HG03159 (cell line): ENCODE data around the gene KLRD1.
"Not testable (repeated sequence)": the region's sequence is repeated elsewhere in the genome, so short reads cannot be mapped to it uniquely, and the experiment has no call there.

Experiments used
- ATAC-seq: cut with Tn5 transposase; IDR thresholded peaks from one replicate; pipeline ENCODE4 v1.9.1; 2021; ENCODE audit warnings: mild to moderate bottlenecking, moderate library complexity; ENCODE audit not compliant: unreplicated experiment

Gene KLRD1

DNA sequence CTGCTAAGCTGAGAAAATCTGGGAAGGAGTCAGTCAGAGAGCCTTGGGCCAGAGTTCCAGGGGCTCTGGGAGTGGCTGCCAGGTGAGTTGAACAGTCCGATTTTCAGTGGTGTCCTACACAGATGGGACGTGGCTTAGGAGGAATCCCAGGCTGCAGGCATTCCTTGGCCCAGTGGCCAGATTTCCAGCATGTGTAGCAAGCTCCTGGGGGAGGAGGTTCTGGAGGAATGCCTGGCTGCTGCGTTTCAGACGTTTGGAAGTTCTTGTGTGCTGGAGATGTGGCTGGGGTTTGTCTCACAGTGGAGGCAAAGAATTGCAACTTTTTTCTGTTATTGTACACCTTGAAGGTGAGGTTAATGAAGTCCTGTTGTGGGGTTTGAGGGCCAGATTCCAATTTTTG, 28.5 kb downstream of the KLRD1 start:
- ATAC-seq, result not testable (repeated sequence)

- not testable (repeated sequence) for ATAC-seq
These were observed 30.8 kb downstream of the KLRD1 start for GRCh38 chr12:10338470-10338869.

DNA sequence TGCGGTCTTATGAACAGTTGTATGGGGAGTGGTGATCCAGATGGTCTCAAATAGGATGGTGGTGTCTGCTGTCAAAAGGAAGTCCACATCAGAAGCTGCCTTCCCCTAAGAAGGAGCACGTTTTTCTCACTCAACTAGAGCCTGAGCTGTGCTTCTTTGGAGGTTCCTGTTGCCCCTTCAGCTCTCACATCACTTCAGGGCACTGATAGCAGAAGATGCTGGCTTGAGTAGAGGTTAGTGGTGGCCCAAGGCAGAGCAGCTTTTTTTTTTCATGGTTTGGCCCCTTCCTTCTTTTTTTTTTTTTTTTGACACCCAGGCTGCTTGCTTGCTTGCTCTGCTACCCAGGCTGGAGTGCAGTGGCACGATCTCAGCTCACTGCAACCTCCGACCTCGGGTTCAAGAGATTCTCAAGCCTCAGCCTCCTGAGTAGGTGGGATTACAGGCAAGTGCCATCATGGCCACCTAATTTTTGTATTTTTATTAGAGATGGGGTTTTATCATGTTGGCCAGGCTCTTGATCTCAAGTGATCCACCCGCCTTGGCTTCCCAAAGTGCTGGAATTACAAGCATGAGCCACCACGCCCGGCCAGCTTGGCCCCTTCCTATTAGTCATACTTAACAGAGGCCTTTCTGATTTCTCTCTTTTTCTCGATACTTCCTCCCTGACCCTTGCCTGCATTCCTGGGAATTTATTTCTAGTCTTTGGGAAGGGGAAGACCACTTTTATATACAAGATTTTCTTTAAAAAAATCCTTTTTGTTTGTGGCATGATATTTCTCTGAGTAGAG, 31.6 kb downstream of the KLRD1 start:
- no peak for ATAC-seq

DNA sequence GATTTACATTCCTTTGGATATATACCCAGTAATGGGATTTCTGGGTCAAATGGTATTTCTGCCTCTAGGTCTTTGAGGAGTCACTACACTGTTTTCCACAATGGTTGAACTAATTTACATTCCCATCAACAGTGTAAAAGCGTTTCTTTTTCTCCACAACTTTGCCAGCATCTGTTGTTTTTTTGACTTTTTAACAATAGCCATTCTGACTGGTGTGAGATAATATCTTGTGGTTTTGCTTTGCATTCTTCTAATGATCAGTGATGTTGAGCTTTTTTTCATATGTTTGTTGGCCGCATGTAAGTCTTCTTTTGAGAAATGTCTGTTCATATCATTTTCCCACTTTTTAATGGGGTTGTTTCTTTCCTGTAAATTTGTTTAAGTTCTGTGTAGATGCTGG, 33.3 kb downstream of the KLRD1 start:
- not testable (repeated sequence) for ATAC-seq

GRCh38 chr12:10341892-10342509, 34.3 kb downstream of the KLRD1 start:
- ATAC-seq, result no peak

- ATAC-seq, result not testable (repeated sequence)
These were observed 43.8 kb downstream of the KLRD1 start for GRCh38 chr12:10351457-10351856.

DNA sequence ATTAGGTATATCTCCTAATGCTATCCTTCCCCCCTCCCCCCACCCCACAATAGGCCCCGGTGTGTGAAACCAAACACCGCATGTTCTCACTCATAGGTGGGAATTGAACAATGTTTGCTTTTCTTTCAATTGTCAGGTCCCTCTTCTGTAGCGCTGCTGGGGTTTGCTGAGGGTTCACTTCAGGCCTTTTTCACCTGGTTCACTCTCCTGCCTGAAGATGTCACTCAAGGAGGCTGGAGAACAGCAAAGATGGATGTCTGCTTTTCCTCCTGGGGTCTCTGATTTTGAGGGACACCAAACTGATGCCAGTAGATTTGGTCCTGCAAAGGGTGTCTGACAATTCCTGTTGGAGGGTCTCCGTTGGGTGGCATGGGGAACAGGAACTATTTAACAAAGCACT, 46.4 kb downstream of the KLRD1 start:
- no peak for ATAC-seq

DNA sequence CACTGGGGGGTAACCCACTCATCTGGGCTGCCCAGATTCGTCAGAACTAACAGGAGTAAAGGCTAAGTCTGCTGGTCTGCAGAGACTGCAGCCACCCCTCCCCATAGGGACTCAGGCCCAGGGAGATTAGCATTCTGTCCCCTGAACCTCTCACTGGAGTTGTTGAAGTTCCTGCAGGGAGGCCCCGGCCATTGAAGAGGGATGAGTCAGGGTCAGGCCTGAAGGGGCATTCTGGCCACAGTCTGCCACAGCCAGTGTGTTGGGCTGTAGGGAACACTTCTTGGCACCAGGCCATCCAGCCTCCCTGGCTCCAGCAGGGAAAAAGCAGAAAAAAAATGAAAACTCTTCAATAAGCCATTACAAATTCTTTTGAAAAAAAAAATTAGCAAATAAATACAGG, 46.8 kb downstream of the KLRD1 start:
- ATAC-seq, result no peak

- ATAC-seq, result no peak
These were observed 50.5 kb downstream of the KLRD1 start for GRCh38 chr12:10358131-10358530.

GRCh38 chr12:10358969-10359368, 51.3 kb downstream of the KLRD1 start:
- ATAC-seq, result no peak

DNA sequence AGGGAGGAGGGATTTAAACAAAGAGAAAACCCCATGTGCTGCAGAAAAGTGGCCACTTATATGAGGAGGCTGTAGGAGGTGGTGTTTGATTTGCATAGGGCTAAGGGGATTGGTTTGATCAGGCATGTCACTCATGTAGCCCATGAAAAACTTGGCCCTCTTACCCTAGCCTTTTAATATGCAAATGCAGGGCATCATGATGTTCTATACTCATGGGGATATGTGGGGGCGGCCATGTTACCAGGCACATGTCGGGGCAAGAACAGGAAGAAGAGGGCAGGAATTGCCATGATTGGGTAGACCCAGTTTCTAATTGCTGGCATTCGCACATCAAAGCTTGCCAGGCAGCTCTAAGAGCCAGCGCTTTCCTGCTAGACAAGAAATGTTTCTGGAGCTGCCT, 53.4 kb downstream of the KLRD1 start:
- ATAC-seq, result no peak

GRCh38 chr12:10361622-10362021, 54.0 kb downstream of the KLRD1 start:
- no peak for ATAC-seq

- ATAC-seq, result no peak
These were observed 54.7 kb downstream of the KLRD1 start for GRCh38 chr12:10362325-10362724.

DNA sequence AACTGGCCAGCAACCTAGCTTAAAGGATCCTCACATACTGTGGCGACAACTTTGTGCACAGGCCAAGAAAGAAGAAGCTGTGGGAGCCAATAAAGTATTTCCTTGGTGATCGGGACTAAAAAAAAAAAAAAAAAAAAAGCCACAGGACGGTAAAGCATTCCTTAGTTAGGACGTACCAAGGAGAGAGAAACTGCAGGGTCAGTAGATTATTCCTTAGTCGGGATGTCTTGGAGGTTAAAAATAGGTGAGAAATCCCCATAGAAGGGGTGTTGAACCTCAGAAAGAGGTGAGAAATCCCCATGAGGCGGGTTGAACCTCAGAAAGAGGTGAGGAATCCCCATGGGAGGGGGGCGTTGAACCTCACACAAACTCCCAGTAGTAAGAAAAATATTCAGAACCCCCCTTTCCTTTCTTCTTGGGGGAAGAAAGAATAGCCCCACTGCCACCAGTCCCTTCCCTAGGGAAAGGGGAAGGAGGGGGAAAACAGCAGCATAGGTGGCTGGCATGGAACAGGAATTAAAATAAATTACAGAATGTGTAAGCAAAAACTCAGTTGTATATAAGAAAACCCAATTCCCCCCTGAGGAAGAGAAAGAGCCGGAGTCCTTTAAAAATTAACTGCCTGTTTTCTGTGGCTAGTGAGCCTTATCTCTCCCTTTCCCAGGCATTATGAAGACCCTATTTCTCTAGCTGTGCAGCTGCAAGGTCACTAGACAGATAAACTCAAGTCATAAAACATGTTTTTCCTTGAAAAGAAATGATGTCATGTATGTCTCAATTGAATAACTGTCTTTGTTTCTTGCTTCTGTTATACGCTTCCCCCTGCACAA, 55.4 kb downstream of the KLRD1 start:
- ATAC-seq, result no peak

DNA sequence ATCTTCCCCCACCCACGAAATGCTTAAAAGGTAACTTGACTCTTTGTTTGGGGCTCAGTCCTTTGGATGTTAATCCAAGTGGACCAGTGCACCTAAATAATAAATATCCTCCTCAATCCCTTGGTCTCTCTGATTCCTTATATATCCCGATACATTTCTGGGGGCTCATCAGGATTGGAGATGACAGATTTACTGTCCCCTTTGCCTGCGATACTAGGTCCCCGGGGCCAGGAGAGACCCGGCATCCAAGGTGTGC, 55.9 kb downstream of the KLRD1 start:
- no peak for ATAC-seq

DNA sequence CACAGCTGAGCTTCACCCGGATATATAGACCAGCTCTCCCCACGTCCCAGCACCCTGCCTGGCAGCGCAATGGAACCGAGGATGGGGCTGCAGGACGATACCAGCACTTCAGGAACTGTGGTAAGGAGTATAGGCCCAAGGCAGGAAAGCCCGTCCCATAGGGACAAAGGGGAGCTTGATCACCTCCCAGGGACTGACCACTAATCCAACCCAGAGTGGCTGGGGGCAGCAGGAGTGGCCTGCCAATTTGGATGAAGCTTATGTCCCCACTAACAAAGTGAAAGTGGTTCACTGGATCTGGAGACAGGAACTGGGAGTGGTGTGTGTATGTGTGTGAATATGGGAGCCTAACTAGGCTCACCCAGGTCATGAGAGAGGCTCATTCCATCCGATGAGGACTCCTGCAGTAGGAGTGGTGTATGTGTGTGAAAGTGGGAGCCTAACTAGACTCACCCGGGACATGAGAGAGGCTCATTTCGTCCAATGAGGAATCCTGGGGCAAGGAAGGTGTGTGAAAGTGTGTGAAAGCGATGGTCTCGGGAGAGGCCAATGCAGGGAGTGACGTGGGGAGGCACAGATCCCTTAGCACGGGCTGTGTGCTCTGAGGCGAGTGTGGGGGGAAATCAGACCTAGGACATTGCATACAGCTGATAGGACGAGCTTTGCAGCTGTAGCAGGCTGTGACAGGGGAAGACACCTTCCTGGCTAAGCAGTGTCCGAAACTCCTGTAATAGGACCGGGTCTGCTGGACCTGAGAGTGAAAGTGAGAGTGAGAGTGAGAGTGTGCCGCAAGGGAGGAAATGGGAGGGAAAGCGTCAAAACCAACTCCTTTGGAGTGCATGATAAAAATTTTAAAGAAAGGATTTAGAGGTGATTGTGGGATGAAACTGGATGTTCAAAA, 56.5 kb downstream of the KLRD1 start:
- peak; percentile 79 for ATAC-seq

DNA sequence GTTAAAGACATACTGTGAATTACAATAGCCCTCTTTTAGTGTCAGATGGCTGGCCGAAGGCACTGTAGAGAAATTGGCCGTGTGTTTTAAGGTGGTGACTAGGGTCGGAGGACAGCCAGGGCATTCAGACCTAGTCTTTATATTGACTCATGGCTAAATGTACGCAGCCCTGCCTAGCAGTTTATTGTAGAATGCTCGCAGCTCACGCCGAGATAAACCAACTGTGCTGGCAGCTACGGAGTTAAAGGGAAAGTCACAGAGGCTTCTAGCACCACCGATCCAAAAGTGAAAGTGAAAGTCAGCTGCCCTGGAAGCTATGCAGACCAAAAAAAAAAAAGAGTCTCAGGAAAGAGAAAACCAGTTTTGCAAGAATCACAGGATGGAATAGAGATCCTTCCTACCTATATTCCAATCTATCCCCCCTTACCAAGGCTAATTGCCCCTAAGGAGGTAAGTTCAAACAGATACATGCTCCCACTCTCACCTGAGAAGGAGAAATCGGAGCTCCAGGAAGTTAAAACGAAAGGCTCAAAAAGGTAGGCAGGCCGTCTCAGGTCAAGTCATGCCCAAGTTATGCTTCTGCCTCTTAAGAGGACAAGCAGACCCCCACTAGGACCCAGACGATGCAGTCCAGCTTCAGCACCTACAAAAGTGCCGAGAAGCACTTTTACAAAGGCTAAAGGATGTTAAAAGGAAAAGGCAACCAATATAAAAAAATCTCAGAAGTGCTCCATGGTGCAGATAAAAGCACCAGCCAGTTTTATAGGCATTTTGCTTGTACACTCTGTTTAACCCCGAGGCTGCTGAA, 57.3 kb downstream of the KLRD1 start:
- ATAC-seq, result peak; percentile 66

DNA sequence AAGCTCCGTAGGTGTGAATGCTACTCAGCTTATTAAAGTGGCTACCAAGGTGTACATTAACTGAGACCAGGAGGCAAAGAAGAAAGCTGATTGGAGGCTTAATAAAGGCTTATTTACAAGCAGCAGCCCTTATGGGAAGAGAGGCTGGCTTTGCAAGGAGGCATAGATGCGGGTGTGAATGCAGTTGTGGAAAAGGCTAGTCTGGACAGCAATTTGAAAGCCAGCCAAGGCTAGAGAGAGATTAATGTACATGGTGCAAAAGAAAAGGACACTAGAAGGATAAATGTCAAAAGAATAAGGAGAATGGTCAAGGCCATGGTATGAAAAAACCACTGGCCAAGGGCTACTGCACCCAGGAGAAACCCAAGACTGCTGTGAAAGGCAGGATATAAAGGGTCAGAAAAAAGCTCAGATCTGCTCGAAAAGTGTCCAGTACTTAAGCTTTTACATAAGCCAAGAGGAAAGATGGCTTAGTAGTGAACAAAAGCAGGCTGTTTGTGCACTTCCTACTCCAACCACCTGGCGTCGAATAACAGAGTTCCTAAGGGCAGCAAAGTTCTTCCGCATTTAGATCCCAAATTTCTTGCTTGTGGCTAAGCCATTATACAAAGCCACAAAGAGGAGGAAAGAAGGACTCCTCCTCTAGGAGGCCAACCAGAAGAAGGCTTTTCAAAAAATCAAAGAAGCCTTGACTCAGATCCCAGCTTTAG, 58.2 kb downstream of the KLRD1 start:
- no peak for ATAC-seq

GRCh38 chr12:10366875-10367274, 59.2 kb downstream of the KLRD1 start:
- no peak for ATAC-seq

- not testable (repeated sequence) for ATAC-seq
These were observed 60.0 kb downstream of the KLRD1 start for GRCh38 chr12:10367714-10368113.
